Measurements from ENCODE around the gene DNM3. TPM values are rescaled to one million over a fixed set of nuclear protein-coding genes. Genes with fewer than 3 reads are reported as not detected.

DNM3 gene
- polyA plus RNA-seq, 1 donor (not counting 4 experiments of a cell fraction or from before 2014, with no cell fraction given), result 2.0 TPM

DNA sequence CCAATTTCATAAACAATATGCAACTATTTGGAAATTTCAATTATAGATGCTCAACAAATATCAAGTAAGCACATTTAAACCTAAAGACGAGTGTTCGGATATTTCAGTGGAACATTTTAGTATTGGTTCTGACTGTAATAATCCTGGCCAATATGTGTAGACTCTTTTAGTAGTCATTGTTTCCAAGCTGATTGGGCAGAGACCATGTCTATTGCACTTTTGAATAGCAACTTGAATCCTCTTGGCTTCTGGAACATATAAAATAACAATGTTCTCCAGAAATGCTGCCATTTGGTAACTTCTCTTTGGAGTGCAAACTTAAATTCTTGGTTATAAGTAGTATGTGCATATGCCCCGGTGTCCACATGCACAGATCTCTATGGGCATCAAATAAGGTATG is 373.7 kb downstream of the DNM3 start:
- dilution Hi-C loops (cut with MboI; ENCODE audit: extremely low pct_ligation_motif_present, low sequenced_read_pairs), result no loop called here
- Histone ChIP-seq H3K9ac (ENCODE audit: control insufficient read depth, extremely low read depth, insufficient read depth, low read length) (no peak overlapping the region), H3K4me3 (ENCODE audit: control insufficient read depth in 2 of 3, extremely low read depth in 1 of 3, insufficient read depth in 2 of 3, low read depth in 1 of 3, low read length in 3 of 3) (no peak overlapping the region), H3K9me3 (ENCODE audit: control insufficient read depth, low read depth, low read length) (no peaks in the 10 kb centered on the region), H3K36me3 (ENCODE audit: control insufficient read depth in 2 of 2, extremely low read depth in 1 of 2, insufficient read depth in 2 of 2, low read length in 2 of 2) (no peaks in the 10 kb centered on the region), H3K79me2 (ENCODE audit: control insufficient read depth, insufficient read depth, low read length) (no peaks in the 10 kb centered on the region), H3K27me3 (ENCODE audit: control insufficient read depth, extremely low read depth, insufficient read depth, low read length) (no peaks in the 10 kb centered on the region), H4K20me1 (ENCODE audit: control insufficient read depth, extremely low read depth, insufficient read depth, low read length) (no peaks in the 10 kb centered on the region), H3K4me1 (ENCODE audit: control insufficient read depth, extremely low read depth, insufficient read depth, low read length) (no peaks in the 10 kb centered on the region), H2AFZ (ENCODE audit: control insufficient read depth, low read length) (no peak overlapping the region), H3K27ac (ENCODE audit: control insufficient read depth, insufficient read depth, low read length) (no peak overlapping the region), H3K4me2 (ENCODE audit: control insufficient read depth, extremely low read depth, insufficient read depth, low read depth, low read length) (no peak overlapping the region), H3K9me1 (ENCODE audit: control insufficient read depth, extremely low read depth, insufficient read depth, low read length) (no peaks in the 10 kb centered on the region)
- TF ChIP-seq EZH2 (IDR thresholded peaks at IDR 0.05; ENCODE audit: low read length) (no peak), CTCF (optimal IDR thresholded peaks at IDR 0.05 in 1 of 3, IDR thresholded peaks at IDR 0.05 in 1 of 3, conservative IDR thresholded peaks at IDR 0.05 in 1 of 3; ENCODE audit: extremely low read depth in 1 of 3, insufficient read depth in 2 of 3, low read length in 3 of 3) (no peak)
- FAIRE-seq (no peak), DNase-seq (ENCODE audit: low read depth, low spot score) (no peak)

GRCh38 chr1:172219966-172220365 is 378.7 kb downstream of the DNM3 start:
- no peak for DNase-seq (ENCODE audit: low read depth, low spot score)
- no peak for TF ChIP-seq EZH2 (IDR thresholded peaks at IDR 0.05; ENCODE audit: low read length)
- TF ChIP-seq CTCF (optimal IDR thresholded peaks at IDR 0.05 in 1 of 3, IDR thresholded peaks at IDR 0.05 in 1 of 3, conservative IDR thresholded peaks at IDR 0.05 in 1 of 3; ENCODE audit: extremely low read depth in 1 of 3, insufficient read depth in 2 of 3, low read length in 3 of 3), result no peak
- no peak overlapping the region for H2AFZ ChIP-seq (ENCODE audit: control insufficient read depth, low read length)

More at GRCh38 chr1:172219966-172220365, 378.7 kb downstream of the DNM3 start:
- H3K9me3 ChIP-seq (ENCODE audit: control insufficient read depth, low read depth, low read length), result no peaks in the 10 kb centered on the region
- H3K9ac ChIP-seq (ENCODE audit: control insufficient read depth, extremely low read depth, insufficient read depth, low read length), result no peak overlapping the region
- no peaks in the 10 kb centered on the region for H3K79me2 ChIP-seq (ENCODE audit: control insufficient read depth, insufficient read depth, low read length)
- H3K36me3 ChIP-seq (ENCODE audit: control insufficient read depth in 2 of 2, extremely low read depth in 1 of 2, insufficient read depth in 2 of 2, low read length in 2 of 2), result no peaks in the 10 kb centered on the region
- H3K27ac ChIP-seq (ENCODE audit: control insufficient read depth, insufficient read depth, low read length), result no peak overlapping the region
- no peaks in the 10 kb centered on the region for H3K27me3 ChIP-seq (ENCODE audit: control insufficient read depth, extremely low read depth, insufficient read depth, low read length)
- no peak overlapping the region for H3K4me2 ChIP-seq (ENCODE audit: control insufficient read depth, extremely low read depth, insufficient read depth, low read depth, low read length)
- no peaks in the 10 kb centered on the region for H3K4me1 ChIP-seq (ENCODE audit: control insufficient read depth, extremely low read depth, insufficient read depth, low read length)
- no peak for FAIRE-seq
- dilution Hi-C loops (cut with MboI; ENCODE audit: extremely low pct_ligation_motif_present, low sequenced_read_pairs), result no loop called here
- H3K4me3 ChIP-seq (ENCODE audit: control insufficient read depth in 2 of 3, extremely low read depth in 1 of 3, insufficient read depth in 2 of 3, low read depth in 1 of 3, low read length in 3 of 3), result no peak overlapping the region
- H4K20me1 ChIP-seq (ENCODE audit: control insufficient read depth, extremely low read depth, insufficient read depth, low read length), result no peaks in the 10 kb centered on the region
- no peaks in the 10 kb centered on the region for H3K9me1 ChIP-seq (ENCODE audit: control insufficient read depth, extremely low read depth, insufficient read depth, low read length)
